SU-DHL-6 (cell line): ENCODE data around the gene GPR160.

ENCODE experiments used
- H2AFZ ChIP-seq: fragments of 200-600 bp; sonication (generic); 2 replicates; pipeline ENCODE4 v1.6.1; 2014; ENCODE audit warnings: low read depth, mild to moderate bottlenecking, moderate library complexity, mixed read lengths, antibody characterized with exemption, low read length; ENCODE audit not compliant: severe bottlenecking
- H3F3A ChIP-seq: fragments of 200-600 bp; shearing (Covaris generic); 2 replicates; pipeline ENCODE4 v1.6.0; 2016; ENCODE audit warnings: antibody characterized with exemption, mild to moderate bottlenecking; ENCODE audit not compliant: insufficient read depth
- H3K27ac ChIP-seq: fragments of 200-600 bp; sonication (generic); 2 replicates; pipeline ENCODE4 v1.5.1; 2016; ENCODE audit warnings: low read depth, mild to moderate bottlenecking, low read length, moderate library complexity, mixed read lengths
- H3K27me3 ChIP-seq: fragments of 200-600 bp; sonication (generic), shearing (Covaris generic); 2 replicates; pipeline ENCODE4 v1.6.0; 2014; ENCODE audit warnings: mild to moderate bottlenecking, low read length
- H3K36me3 ChIP-seq: fragments of 200-600 bp; sonication (generic); 2 replicates; pipeline ENCODE4 v1.6.1; 2014; ENCODE audit warnings: mild to moderate bottlenecking, low read length, mixed read lengths
- H3K4me2 ChIP-seq: fragments of 300-600, 200-600 bp; shearing (Covaris generic), sonication (generic); 2 replicates; pipeline ENCODE4 v1.6.0; 2014; ENCODE audit warnings: low read length, low read depth, mild to moderate bottlenecking; ENCODE audit not compliant: poor library complexity, severe bottlenecking
- H3K4me3 ChIP-seq: fragments of 200-600 bp; sonication (generic); 2 replicates; pipeline ENCODE4 v1.5.1; 2014; ENCODE audit warnings: antibody characterized with exemption, low read length, mild to moderate bottlenecking, mixed read lengths; ENCODE audit not compliant: insufficient read depth, poor library complexity, severe bottlenecking
- H3K79me2 ChIP-seq: fragments of 200-600 bp; sonication (generic); 2 replicates; pipeline ENCODE4 v1.6.1; 2014; ENCODE audit warnings: mild to moderate bottlenecking, low read length, moderate library complexity; ENCODE audit not compliant: insufficient read depth
- H3K9ac ChIP-seq: fragments of 200-600 bp; sonication (generic); 2 replicates; pipeline ENCODE4 v1.7.0; 2014; ENCODE audit warnings: mild to moderate bottlenecking, low read length
- H3K9me2 ChIP-seq: fragments of 200-600 bp; sonication (generic); replicated peaks from 2 replicates; pipeline ENCODE4 v1.6.1; 2014; ENCODE audit warnings: low read length; ENCODE audit not compliant: insufficient read depth
- H3K9me3 ChIP-seq: fragments of 200-600 bp; sonication (generic); 2 replicates; pipeline ENCODE4 v1.6.1; 2014; ENCODE audit warnings: low read length, mixed read lengths; ENCODE audit not compliant: insufficient read depth
- H4K20me1 ChIP-seq: fragments of 200-600 bp; sonication (generic); 2 replicates; pipeline ENCODE4 v1.6.1; 2014; ENCODE audit warnings: low read depth, mild to moderate bottlenecking, antibody characterized with exemption, low read length, moderate library complexity, mixed read lengths
- EZH2phosphoT487 ChIP-seq: fragments of 200-600 bp; sonication (generic), shearing (Covaris generic); conservative IDR thresholded peaks from 2 replicates; pipeline ENCODE4 v1.6.1; 2018; ENCODE audit warnings: mild to moderate bottlenecking, antibody characterized with exemption, low read length, moderate library complexity, mixed read lengths
- TF ChIP-seq, protein P1 (sequence below): fragments of 200-600 bp; sonication (generic); IDR thresholded peaks from one replicate; pipeline ENCODE4 v1.5.1; 2017; ENCODE audit warnings: antibody characterized with exemption, mild to moderate bottlenecking, low read length, moderate library complexity; ENCODE audit not compliant: insufficient read depth, poor library complexity, severe bottlenecking

Gene GPR160

GRCh38 chr3:170098753-170099152 lies 61.0 kb downstream of the GPR160 start:
- Histone ChIP-seq H3K9me3 (no peaks in the 10 kb centered on the region), H4K20me1 (no peaks in the 10 kb centered on the region), H3F3A (no peaks in the 10 kb centered on the region), H2AFZ (no peak overlapping the region), H3K9ac (no peak overlapping the region), H3K27me3 (no peaks in the 10 kb centered on the region), H3K27ac (no peak overlapping the region), H3K4me3 (no peak overlapping the region), H3K79me2 (no peaks in the 10 kb centered on the region), H3K9me2 (no peaks in the 10 kb centered on the region), H3K4me2 (no peak overlapping the region), H3K36me3 (peaks cover 71% of the 10 kb centered on the region)
- TF ChIP-seq, protein P1, sequence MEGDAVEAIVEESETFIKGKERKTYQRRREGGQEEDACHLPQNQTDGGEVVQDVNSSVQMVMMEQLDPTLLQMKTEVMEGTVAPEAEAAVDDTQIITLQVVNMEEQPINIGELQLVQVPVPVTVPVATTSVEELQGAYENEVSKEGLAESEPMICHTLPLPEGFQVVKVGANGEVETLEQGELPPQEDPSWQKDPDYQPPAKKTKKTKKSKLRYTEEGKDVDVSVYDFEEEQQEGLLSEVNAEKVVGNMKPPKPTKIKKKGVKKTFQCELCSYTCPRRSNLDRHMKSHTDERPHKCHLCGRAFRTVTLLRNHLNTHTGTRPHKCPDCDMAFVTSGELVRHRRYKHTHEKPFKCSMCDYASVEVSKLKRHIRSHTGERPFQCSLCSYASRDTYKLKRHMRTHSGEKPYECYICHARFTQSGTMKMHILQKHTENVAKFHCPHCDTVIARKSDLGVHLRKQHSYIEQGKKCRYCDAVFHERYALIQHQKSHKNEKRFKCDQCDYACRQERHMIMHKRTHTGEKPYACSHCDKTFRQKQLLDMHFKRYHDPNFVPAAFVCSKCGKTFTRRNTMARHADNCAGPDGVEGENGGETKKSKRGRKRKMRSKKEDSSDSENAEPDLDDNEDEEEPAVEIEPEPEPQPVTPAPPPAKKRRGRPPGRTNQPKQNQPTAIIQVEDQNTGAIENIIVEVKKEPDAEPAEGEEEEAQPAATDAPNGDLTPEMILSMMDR, result no peak
- TF ChIP-seq EZH2phosphoT487, result no peak

DNA sequence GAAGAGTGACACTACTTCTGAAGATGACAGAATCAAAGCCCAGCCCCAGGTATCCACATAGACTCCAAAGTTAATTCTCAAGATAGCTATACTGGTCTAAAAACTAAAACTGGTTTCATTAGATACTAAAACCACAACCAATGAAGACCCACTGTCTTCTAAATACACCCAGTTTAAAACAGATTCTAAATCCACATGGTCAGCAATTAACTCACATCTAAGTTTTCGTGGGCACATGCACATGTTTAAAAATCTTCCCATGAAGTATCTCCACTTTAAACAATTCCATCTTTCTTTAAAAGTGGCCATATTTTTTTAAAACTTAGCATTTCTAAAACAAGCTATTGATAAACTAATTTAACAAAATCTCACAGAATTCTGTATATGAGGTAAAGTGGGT lies 63.1 kb downstream of the GPR160 start:
- Histone ChIP-seq H3K36me3 (peaks cover 66% of the 10 kb centered on the region), H3K9me3 (no peaks in the 10 kb centered on the region), H4K20me1 (no peaks in the 10 kb centered on the region), H3F3A (no peaks in the 10 kb centered on the region), H2AFZ (no peak overlapping the region), H3K9ac (no peak overlapping the region), H3K9me2 (no peaks in the 10 kb centered on the region), H3K4me2 (no peak overlapping the region), H3K79me2 (no peaks in the 10 kb centered on the region), H3K27ac (no peak overlapping the region), H3K4me3 (no peak overlapping the region), H3K27me3 (no peaks in the 10 kb centered on the region)
- no peak for TF ChIP-seq EZH2phosphoT487
- TF ChIP-seq, protein P1, result no peak

GRCh38 chr3:170102431-170102830 lies 64.6 kb downstream of the GPR160 start:
- no peaks in the 10 kb centered on the region for H3K9me2 ChIP-seq
- no peak overlapping the region for H2AFZ ChIP-seq
- H3K4me3 ChIP-seq, result no peak overlapping the region
- peaks cover 62% of the 10 kb centered on the region for H3K36me3 ChIP-seq
- H4K20me1 ChIP-seq, result no peaks in the 10 kb centered on the region; the same call in 1 of the 2 replicates
- no peaks in the 10 kb centered on the region for H3K9me3 ChIP-seq
- no peak overlapping the region for H3K4me2 ChIP-seq
- H3K79me2 ChIP-seq, result peaks cover 4% of the 10 kb centered on the region; the same call in 1 of the 2 replicates
- H3K27me3 ChIP-seq, result no peaks in the 10 kb centered on the region
- H3K27ac ChIP-seq, result no peak overlapping the region
- TF ChIP-seq, protein P1, result no peak
- TF ChIP-seq EZH2phosphoT487, result no peak
- no peak overlapping the region for H3K9ac ChIP-seq
- no peaks in the 10 kb centered on the region for H3F3A ChIP-seq
